Aorta (tissue), 5 donors: ENCODE results near the gene USP7. TPM values are rescaled to one million over a fixed set of nuclear protein-coding genes. Genes with fewer than 3 reads are reported as not detected.

Experiments
- ATAC-seq: fragments of 200-7000 bp; cut with Tn5 transposase; one replicate; pipeline ENCODE4 v1.9.1; 2022; ENCODE audit warnings: moderate library complexity; ENCODE audit not compliant: low FRiP score
- DNase-seq, 2 donors: peaks; one replicate each; pipeline ENCODE4 v3.0.0-alpha.2; 2020
- H3K27ac ChIP-seq, 2 donors: one replicate each; pipeline ENCODE4 v1.5.1; 2013; ENCODE audit warnings: low read length in 2 of 2, mild to moderate bottlenecking in 2 of 2, moderate library complexity in 2 of 2, control low read depth in 1 of 2, inconsistent platforms in 1 of 2, low read depth in 1 of 2
- H3K27me3 ChIP-seq, 2 donors: one replicate each; pipeline ENCODE4 v1.6.1; 2013; ENCODE audit warnings: control low read depth in 1 of 2, low read length in 1 of 2, mild to moderate bottlenecking in 1 of 2, moderate library complexity in 1 of 2; ENCODE audit not compliant: insufficient read depth in 2 of 2, control insufficient read depth in 1 of 2
- H3K36me3 ChIP-seq, 2 donors: one replicate each; pipeline ENCODE4 v1.6.1; 2013; ENCODE audit warnings: control low read depth in 1 of 2, low read length in 1 of 2, mild to moderate bottlenecking in 1 of 2; ENCODE audit not compliant: insufficient read depth in 2 of 2, control insufficient read depth in 1 of 2
- H3K4me1 ChIP-seq, 2 donors: one replicate each; pipeline ENCODE4 v1.6.1; 2013; ENCODE audit warnings: low read length in 2 of 2, control low read depth in 1 of 2, mild to moderate bottlenecking in 1 of 2, moderate library complexity in 1 of 2; ENCODE audit not compliant: insufficient read depth in 2 of 2, control insufficient read depth in 1 of 2
- H3K4me3 ChIP-seq, 2 donors: one replicate each; pipeline ENCODE4 v1.5.1; 2013; ENCODE audit warnings: low read length in 2 of 2, control low read depth in 1 of 2, mild to moderate bottlenecking in 1 of 2
- H3K9me3 ChIP-seq: one replicate; pipeline ENCODE4 v1.6.1; 2013; ENCODE audit warnings: mild to moderate bottlenecking, low read length; ENCODE audit not compliant: control insufficient read depth
- WGBS, 2 donors: extraction: QIAGEN DNeasy Blood & Tissue Kit; methylation state at CpG; one replicate each; pipeline ENCODE4 v1.1.7; 2013; 5-methylcytosine and 5-hydroxymethylcytosine counted together
- intact Hi-C, 2 donors: fragments of 100-400 bp; cut with DNase I; formaldehyde crosslinking; loops; one replicate each; pipeline versions ENCODE4 v1.14.2 to v1.15.0; 2022
- polyA plus RNA-seq, 2 donors: library from polyadenylated mRNA; stranded (reverse); fragments of 200-250 nt; gene quantifications; one replicate each; pipeline ENCODE4 v1.2.3, GENCODE V29; 2013
- total RNA-seq, 2 donors: library from RNA; stranded (reverse); fragmentation: NEBNext Ultra II Directional; extraction: Animal tissue kit (Norgen Biotek cat#: 25700); gene quantifications; one replicate each; pipeline ENCODE4 v1.2.1, GENCODE V29; 2021
- donor health status: healthy with polysubstance abuse.
- donor health status: Bipolar disorder and iron deficiency.
- donor health status: DM: no; HTN: no; CAD: no.
- donor health status: DM: no; HTN: no; CAD: no.
- donor health status: DM: yes; HTN: yes; CAD: no.

USP7 gene
- total and polyA plus RNA-seq, 4 donors, result 18.0 to 110 (median 72.3) TPM

DNA sequence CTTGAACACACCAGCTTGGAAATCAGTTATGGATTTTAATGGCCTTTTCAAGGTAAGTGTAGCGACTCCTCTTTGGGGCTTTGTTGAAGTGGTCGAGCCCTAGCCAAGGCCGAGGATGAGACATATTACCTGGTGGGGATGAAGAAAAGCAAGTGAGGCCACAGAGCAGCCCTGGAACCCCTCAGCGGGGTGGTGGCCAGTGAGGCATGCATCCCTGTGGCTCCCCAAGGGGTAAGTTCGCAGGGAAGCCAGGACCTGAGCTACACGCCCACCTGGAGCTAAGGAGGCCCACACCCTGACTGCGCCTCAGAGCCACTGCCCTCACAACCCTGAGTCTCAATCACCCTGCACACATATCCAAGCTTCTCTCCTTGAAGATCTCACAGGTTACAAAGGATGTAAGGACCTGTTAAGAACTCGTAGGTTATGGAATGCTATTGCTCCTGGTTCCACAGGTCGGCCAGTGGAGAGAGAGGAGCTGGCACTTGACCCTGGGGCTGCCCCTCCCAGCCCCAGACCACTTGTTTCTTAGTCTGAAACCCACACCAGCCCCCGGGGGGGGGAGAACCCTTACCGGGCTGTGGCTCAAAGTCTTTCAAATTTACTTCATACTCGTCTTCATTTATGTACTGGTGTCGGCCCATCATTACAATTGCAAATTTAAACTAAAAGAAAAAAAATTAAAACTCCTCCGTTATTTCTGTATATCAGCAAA lies 69.6 kb downstream of the USP7 start:
- Histone ChIP-seq H3K9me3 (no peaks in the 10 kb centered on the region), H3K27ac (no peak overlapping the region), H3K4me3 (no peak overlapping the region), H3K4me1 (no peaks in the 10 kb centered on the region), H3K36me3 (peaks cover 4 to 17% of the 10 kb centered on the region in 2 donors), H3K27me3 (no peaks in the 10 kb centered on the region)
- 88 to 90% methylated on average over 14 of the region's 14 CpGs for WGBS, 2 donors
- ATAC-seq (no peak), DNase-seq (peak in 1 of 2 donors; percentile 64)
- intact Hi-C loops, result no loop called here

DNA sequence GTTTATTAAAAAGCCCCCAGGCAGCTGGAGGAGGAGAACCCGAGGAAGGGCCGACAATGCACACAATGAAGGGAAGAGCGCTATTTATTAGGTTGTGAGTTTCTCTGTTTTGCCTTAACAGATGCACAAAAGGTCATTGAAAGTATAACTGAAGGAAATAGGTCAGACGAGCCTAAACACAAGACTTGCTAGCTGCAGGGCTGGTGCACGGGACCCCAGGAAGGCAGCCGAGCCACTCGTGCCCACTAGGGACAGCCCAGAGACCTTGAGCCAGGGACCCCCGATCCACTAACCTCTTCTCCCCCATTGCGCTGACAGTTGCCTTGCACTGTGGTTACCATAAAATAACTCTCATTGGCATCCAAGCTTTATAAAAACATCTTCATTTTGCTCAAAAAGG lies 70.3 kb downstream of the USP7 start:
- intact Hi-C loops, result no loop called here
- peaks cover under 1 to 14% of the 10 kb centered on the region in 2 donors for H3K36me3 ChIP-seq
- no peak overlapping the region for H3K27ac ChIP-seq
- 78 to 82% methylated on average over 9 of the region's 9 CpGs for WGBS, 2 donors
- no peaks in the 10 kb centered on the region for H3K27me3 ChIP-seq
- no peaks in the 10 kb centered on the region for H3K9me3 ChIP-seq
- no peak overlapping the region for H3K4me3 ChIP-seq
- DNase-seq, result peak in 1 of 2 donors; percentile 59
- no peaks in the 10 kb centered on the region for H3K4me1 ChIP-seq
- ATAC-seq, result no peak

DNA sequence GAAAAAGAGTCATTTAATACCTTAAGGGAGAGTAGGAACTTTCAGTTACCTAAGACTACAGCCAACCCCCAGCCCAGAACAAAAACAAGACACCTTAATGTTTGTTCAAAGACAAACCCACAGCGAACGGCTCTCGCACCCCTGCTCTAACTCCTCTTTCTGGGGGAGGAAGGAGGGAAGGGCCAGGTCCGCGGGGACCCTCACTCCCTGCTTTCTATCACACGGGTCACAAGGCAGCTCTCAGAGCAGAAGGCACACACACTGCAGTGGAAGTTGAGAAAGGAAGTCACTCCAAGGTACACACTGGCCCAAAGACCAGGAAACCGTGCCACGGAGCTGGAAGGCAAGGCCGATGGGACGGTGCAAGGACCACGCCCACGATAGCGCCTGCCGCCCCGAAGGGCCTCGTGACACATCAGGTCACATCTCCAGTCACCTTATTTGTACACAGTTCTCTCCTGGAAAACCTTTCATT lies 71.6 kb downstream of the USP7 start:
- H3K27me3 ChIP-seq, result no peaks in the 10 kb centered on the region
- no peak overlapping the region for H3K27ac ChIP-seq
- H3K4me1 ChIP-seq, result no peaks in the 10 kb centered on the region
- no peak overlapping the region for H3K4me3 ChIP-seq
- DNase-seq, result peak in 1 of 2 donors; percentile 72
- 64 to 73% methylated on average over 16 of the region's 16 CpGs for WGBS, 2 donors
- peaks cover 0 to 12% of the 10 kb centered on the region in 2 donors for H3K36me3 ChIP-seq
- peak; percentile 13 for ATAC-seq
- H3K9me3 ChIP-seq, result no peaks in the 10 kb centered on the region
- intact Hi-C loops, result no loop called here

DNA sequence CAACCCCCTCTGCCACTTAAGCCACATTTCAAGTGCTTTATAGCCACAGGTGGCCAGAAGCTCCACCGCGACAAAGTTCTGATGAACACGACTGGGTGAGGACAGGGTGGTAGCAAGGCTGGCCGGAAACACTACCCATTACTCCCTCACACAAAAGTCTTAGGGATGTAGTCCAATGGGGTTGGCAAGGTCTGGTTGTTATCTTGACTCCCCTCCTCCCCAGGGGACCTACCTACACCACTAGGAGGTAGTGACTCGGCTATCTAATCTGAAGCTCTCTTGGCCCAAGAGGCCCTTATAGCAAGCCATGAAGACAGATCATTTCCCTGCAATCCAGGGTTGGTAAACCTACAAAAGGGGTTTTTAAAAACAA lies 73.2 kb downstream of the USP7 start:
- peak in 1 of 2 donors; percentile 19 for DNase-seq
- peaks cover 0 to 9% of the 10 kb centered on the region in 2 donors for H3K36me3 ChIP-seq
- no peak overlapping the region for H3K27ac ChIP-seq
- H3K9me3 ChIP-seq, result no peaks in the 10 kb centered on the region
- no peak for ATAC-seq
- H3K4me3 ChIP-seq, result no peak overlapping the region
- H3K4me1 ChIP-seq, result no peaks in the 10 kb centered on the region
- intact Hi-C loops, result no loop called here
- WGBS, 2 donors, result 65 to 71% methylated on average over 5 of the region's 5 CpGs
- no peaks in the 10 kb centered on the region for H3K27me3 ChIP-seq

DNA sequence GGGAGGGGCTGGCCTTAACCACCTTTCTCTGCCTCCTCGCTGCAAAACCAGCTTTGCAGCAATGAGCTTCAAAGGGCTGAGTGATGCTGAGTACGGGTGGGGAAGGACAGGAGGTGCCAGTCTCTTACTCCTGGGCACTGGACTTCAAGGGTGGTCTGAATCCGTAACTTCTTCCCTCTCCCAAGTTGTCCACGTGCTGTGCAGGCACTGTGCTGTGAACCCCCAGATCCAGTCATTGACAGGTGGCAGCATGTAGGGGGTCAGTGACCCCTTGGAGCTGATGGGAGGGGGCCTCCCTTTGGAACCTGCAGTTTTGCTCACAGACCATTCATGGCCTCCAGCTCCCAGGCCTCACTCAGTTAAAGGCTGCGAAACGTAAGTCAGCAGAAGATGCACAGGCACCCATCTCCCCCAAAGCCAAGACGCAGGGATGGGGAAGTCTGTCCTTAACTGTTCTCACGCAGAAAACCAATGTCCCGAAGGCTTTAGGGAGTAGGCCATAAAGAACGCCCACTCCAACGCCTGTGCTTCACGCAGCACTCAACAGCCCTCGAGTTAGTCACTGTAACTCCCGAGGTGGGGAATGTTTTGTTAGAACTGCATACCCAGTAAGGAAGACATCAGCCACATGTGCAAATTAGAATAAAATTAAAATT lies 73.7 kb downstream of the USP7 start:
- H3K27me3 ChIP-seq, result no peaks in the 10 kb centered on the region
- peak in 1 of 2 donors; percentile 37 for DNase-seq
- no peak for ATAC-seq
- WGBS, 2 donors, result 78 to 79% methylated on average over 14 of the region's 14 CpGs
- no peak overlapping the region for H3K27ac ChIP-seq
- intact Hi-C loops, result no loop called here
- H3K4me1 ChIP-seq, result no peaks in the 10 kb centered on the region
- peaks cover 0 to 7% of the 10 kb centered on the region in 2 donors for H3K36me3 ChIP-seq
- H3K4me3 ChIP-seq, result no peak overlapping the region
- H3K9me3 ChIP-seq, result no peaks in the 10 kb centered on the region

DNA sequence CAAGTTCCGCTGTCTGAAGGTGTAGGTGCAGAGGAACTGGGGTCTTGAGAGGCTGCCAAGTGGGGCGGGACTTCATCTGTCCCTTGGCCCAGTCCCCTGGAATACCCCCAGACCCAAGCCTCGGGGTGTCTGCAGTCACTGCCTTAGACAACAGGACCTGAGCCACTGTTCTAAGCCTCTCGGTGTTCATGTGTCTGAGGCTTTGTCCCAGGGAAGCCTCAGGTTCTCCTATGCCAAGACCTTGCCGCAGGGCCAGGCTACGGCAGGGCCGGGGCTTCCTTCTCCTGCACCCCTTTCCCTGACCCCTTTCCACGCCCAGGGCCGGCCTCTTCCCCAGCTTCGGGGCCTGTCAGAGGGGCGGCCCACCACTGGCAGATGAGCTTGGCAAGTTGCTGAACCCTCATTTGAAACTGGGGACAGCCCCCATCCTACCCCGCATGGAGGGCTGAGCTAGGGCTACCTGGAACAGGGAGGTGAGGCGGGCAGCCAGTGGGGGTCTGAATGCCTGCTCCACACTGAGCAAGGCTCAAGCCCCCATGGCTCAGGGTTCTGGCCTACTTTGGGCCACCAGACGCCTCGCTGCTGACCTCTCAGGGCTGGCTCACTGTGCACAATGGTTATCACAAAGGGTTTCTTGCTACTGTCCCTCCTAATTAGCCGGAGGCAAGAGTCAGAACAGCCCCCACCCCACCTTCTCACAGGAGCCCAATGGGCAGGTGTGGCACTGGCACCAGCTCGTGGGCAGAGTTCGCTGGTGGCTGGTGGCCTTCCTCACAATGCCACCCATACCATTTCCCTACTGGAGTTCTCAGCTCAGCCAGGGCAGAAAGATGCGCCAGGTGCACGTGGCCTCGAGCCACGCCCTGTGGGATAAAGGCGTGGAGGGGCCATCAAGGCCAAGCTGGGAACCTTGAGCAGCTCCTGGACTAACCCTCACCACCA lies 74.5 kb downstream of the USP7 start:
- H3K4me1 ChIP-seq, result no peaks in the 10 kb centered on the region
- WGBS, 2 donors, result 86 to 87% methylated on average over 22 to 23 of the region's 23 CpGs
- H3K4me3 ChIP-seq, result no peak overlapping the region
- no peaks in the 10 kb centered on the region for H3K27me3 ChIP-seq
- H3K9me3 ChIP-seq, result no peaks in the 10 kb centered on the region
- no peak overlapping the region for H3K27ac ChIP-seq
- peaks cover 0 to 3% of the 10 kb centered on the region in 2 donors for H3K36me3 ChIP-seq
- intact Hi-C loops, result no loop called here
- ATAC-seq (no peak), DNase-seq (peak in 1 of 2 donors; percentile 59)

DNA sequence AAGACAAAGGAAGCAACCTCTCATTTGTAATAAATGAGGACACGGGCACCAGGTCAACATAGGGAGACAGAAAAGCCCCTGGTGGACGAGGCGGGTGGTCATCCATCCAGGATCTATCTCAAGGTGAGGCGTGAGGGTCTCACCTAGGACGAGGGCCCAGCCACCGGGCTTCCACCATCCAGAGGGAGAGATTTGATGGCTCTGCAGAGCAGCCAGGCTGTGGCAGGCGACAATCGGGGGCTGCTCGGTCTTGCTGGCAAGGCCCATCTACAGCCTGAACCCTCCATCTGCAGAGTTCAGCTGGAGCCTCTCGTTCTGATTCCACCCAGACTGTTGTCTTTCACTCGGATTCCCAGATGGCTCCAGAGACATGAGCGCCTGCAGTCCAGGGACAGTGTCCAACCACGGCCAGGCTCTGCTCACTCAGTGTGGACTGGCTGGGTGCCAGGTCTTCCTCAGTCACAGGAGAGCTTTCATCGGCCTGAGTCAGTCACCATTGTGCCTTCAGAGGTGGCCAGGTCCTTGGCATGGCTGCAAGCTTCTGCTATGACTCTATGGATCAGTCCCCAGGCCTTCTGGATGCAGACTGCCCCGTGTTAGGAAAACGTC lies 75.7 kb downstream of the USP7 start:
- Histone ChIP-seq H3K4me1 (no peaks in the 10 kb centered on the region), H3K4me3 (no peak overlapping the region), H3K9me3 (no peaks in the 10 kb centered on the region), H3K27ac (no peak overlapping the region), H3K27me3 (no peaks in the 10 kb centered on the region), H3K36me3 (peaks cover 0 to 3% of the 10 kb centered on the region in 2 donors)
- ATAC-seq (no peak), DNase-seq (peak in 1 of 2 donors; percentile 87)
- intact Hi-C loops, result no loop called here
- WGBS, 2 donors, result 74 to 75% methylated on average over 16 of the region's 16 CpGs

DNA sequence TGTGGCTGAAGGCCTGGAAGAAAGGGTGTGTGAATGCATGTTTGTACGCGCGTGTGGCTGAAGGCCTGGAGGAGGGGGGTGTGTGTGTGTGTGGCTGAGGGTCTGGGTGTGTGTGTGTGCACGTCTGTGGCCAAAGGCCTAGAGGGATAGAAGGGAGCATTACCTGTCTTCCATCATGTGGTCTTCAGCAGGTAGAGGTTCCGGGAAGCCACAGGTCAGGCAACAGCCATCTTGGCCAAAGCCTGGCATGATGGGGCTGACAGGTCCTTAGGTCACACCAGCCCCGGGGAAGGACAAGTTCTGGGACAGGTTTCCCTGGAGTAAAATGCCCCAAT lies 76.3 kb downstream of the USP7 start:
- no peaks in the 10 kb centered on the region for H3K4me1 ChIP-seq
- no peak overlapping the region for H3K27ac ChIP-seq
- H3K9me3 ChIP-seq, result no peaks in the 10 kb centered on the region
- no peak for ATAC-seq
- no peak overlapping the region for H3K4me3 ChIP-seq
- peak in 1 of 2 donors; percentile 24 for DNase-seq
- 83 to 88% methylated on average over 6 of the region's 6 CpGs for WGBS, 2 donors
- H3K36me3 ChIP-seq, result peaks cover 0 to 3% of the 10 kb centered on the region in 2 donors
- no peaks in the 10 kb centered on the region for H3K27me3 ChIP-seq
- intact Hi-C loops, result no loop called here
